ENCODE measurements around the gene ZNF362.

The ZNF362 gene

DNA sequence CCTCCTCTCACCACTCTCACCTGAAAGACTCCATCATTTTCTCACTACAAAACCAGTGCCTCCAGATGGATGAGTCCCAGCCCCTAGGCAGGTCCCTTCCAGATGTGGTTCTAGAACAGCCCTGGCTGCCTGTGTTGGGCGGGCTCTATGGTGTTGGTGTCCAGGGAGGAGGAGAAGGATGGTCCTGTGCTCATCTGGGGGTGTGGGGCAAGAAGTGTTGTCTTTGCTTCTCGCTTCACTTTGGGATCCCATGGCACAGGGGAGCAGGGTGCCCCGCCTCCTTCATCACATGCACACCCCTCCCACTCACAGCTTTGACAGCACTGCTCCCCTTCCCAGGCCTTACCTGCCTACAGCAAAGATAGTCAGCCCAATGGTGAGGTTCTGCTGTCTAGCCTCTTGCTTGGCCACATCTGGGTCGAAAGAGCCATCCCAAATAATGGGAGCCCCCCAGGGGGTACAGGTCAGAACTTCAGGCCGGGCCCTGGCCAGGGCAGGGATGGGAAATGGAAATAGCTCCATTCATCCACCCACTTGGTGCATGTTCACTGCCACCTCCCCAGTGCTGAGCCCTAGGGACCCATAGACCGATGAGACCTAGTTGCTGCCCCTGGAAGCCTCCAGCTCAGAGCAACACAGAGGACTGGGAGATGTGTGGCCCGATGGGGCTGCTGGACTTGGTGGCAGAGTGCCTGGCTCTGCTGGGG is 55.6 kb downstream of the ZNF362 start:
- DNase-seq (ENCODE audit: low read depth) = no peak
- H3K4me3 ChIP-seq (ENCODE audit: control insufficient read depth, low read depth, low read length) = no peak overlapping the region
- no peak for TF ChIP-seq CTCF (conservative IDR thresholded peaks at IDR 0.05; ENCODE audit: control insufficient read depth, insufficient read depth, low read depth, low read length)

DNA sequence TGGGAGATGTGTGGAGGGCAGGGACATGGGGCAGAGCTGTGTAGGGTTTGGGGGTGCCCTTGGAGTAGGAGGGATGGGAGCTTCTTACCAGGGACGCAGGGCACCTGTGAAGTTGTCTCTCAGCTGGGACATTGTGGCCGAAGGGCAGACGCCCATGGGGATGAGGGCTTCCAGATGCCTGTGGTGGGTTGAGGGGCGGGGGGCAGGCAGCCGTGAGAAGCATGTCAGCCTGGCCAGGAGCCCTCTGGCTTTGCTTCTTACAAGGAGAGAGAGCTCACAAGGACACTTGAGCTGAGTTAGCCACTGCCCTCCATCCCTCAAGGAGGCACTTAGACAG is 56.1 kb downstream of the ZNF362 start:
- H3K4me3 ChIP-seq (ENCODE audit: control insufficient read depth, low read depth, low read length) = no peak overlapping the region
- no peak for TF ChIP-seq CTCF (conservative IDR thresholded peaks at IDR 0.05; ENCODE audit: control insufficient read depth, insufficient read depth, low read depth, low read length)
- DNase-seq (ENCODE audit: low read depth) = no peak

- no peak for TF ChIP-seq CTCF (conservative IDR thresholded peaks at IDR 0.05; ENCODE audit: control insufficient read depth, insufficient read depth, low read depth, low read length)
- no peak for DNase-seq (ENCODE audit: low read depth)
- H3K4me3 ChIP-seq (ENCODE audit: control insufficient read depth, low read depth, low read length) = no peak overlapping the region
These were observed 58.1 kb downstream of the ZNF362 start for GRCh38 chr1:33314416-33314815.

DNA sequence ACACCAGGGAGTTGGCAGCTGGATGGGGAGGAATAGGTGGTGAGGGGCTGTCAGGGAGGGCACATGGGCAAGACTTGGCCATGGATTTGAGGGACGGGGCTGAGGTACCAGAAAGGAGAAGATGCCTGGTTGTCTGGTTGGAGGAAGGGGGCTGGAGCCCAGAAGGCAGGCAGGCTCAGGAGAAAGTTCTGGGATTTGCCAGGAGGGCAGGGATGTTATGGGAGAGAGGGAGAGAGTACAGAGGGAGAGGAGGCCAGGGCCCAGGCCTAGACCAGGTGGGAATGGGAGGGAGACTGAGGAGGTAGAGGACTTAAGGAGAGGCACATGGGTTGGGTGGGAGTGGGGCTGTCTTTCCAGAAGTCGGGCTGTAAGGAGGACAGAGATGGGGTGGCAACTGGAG is 60.3 kb downstream of the ZNF362 start:
- no peak for TF ChIP-seq CTCF (conservative IDR thresholded peaks at IDR 0.05; ENCODE audit: control insufficient read depth, insufficient read depth, low read depth, low read length)
- no peak for DNase-seq (ENCODE audit: low read depth)

DNA sequence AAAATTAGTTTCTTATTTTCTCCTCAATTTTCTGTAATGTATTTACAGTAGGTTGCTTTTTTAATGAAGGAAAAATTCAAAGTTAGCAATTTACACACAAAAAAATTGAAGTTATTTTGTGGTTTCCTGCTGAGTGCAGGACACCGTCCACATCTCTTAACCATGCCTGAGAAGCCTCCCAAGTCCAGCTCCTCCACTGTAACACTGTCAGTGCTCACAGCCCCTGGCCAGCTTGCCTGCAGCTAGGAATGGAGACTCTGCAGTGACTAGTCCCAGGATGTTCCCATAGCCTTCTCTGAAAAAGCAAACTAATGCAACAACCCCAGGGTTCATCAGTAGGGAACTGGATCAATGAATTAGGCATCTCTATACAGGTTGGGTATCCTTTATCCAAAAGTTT is 61.1 kb downstream of the ZNF362 start:
- DNase-seq (ENCODE audit: low read depth) = no peak
- TF ChIP-seq CTCF (conservative IDR thresholded peaks at IDR 0.05; ENCODE audit: control insufficient read depth, insufficient read depth, low read depth, low read length) = no peak

More for the DNA sequence above, 60.3 kb downstream of the ZNF362 start:
- no peak overlapping the region for H3K4me3 ChIP-seq (ENCODE audit: control insufficient read depth, low read depth, low read length)

DNA sequence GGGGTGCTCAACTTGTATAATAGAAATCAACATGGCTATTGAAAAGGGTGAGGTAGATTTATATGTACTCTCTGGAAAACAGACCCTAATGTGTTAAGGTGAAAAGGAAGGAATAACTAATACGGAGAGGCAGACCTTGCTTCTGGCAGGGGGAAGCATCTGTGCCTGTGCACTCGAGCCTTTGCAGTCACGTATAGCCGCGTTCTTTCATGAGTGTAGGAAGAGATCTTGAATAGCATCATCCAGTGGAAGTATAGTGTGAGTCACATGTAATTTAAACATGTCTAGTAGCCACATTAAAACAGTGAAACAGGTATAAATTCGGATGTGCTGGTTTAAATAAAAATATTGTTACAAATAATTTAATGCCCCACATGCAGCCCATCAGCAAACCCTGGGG is 61.7 kb downstream of the ZNF362 start:
- TF ChIP-seq CTCF (conservative IDR thresholded peaks at IDR 0.05; ENCODE audit: control insufficient read depth, insufficient read depth, low read depth, low read length) = no peak
- DNase-seq (ENCODE audit: low read depth) = no peak
- no peak overlapping the region for H3K4me3 ChIP-seq (ENCODE audit: control insufficient read depth, low read depth, low read length)

More for the DNA sequence above, 61.1 kb downstream of the ZNF362 start:
- H3K4me3 ChIP-seq (ENCODE audit: control insufficient read depth, low read depth, low read length) = no peak overlapping the region

Measured in fibroblast of mammary gland (primary cell).